ENCODE results near the gene TMEM183A. TPM values are rescaled to one million over a fixed set of nuclear protein-coding genes. Genes with fewer than 3 reads are reported as not detected.
A peak's percentile ranks its signal among the peaks of the same experiment; 100 is the strongest.

Gene TMEM183A
- total RNA-seq (2021; ENCODE audit: unreplicated experiment), result 64.7 TPM
- 45.5 and 47.6 TPM in 2 replicates for polyA plus RNA-seq (2012)
- percentile 89 among the genes with signal in this experiment for Bru-seq, nascent RNA
- BruChase-seq, experiment 1, labeled RNA remaining after a 6-hour chase, result percentile 89 among the genes with signal in this experiment
- percentile 80 among the genes with signal in this experiment for BruChase-seq, experiment 2, labeled RNA remaining after a 2-hour chase
- long read RNA-seq, transcript TMEM183A-201 (8 exons, 3,019 nt), result major isoform, 108 of 173 reads
- long read RNA-seq, partial matches to known transcripts, result 24 of 173 reads
- long read RNA-seq, other reads (novel, unspliced or antisense), result 41 of 173 reads

GRCh38 chr1:203006948-203007871 lies at the start of gene TMEM183A:
Gene TMEM183A, plus strand, starts transcription at chr1:203007374. Its CDS starts 92 bp downstream, at chr1:203007466.
- peak; percentile 90 for ATAC-seq
- CTCF ChIA-PET, result interaction anchor here (0.9 to 1.7 kb wide), 2 partner anchors 260 to 262 kb away, joined by 3 to 7 read pairs; no protein-coding TSS in a partner anchor
- RAD21 ChIA-PET (ENCODE audit: low non-redundant PET in 1 of 2, low total read pairs in 2 of 2, uncharacterized antibody in 2 of 2, unreplicated experiment in 2 of 2), result interaction anchor here in 1 of 2 experiments (0.7 kb wide), 1 partner anchor 98 kb away, joined by 7 read pairs; no protein-coding TSS in a partner anchor
- H3K4me1 ChIP-seq (ENCODE audit: control insufficient read depth in 1 of 2, insufficient read depth in 2 of 2, low read length in 2 of 2), result peaks cover 11 to 18% of the 10 kb centered on the region in 2 experiments
- peaks cover 11 to 25% of the 10 kb centered on the region in 2 experiments for H3K36me3 ChIP-seq (ENCODE audit: control insufficient read depth in 1 of 2, insufficient read depth in 2 of 2, low read length in 2 of 2)
- H3K27me3 ChIP-seq (ENCODE audit: insufficient read depth, low read length), result no peaks in the 10 kb centered on the region
- H2AFZ ChIP-seq (ENCODE audit: low read depth, low read length, poor library complexity, severe bottlenecking), result no peak within 1 kb of the TSS
- H4K20me1 ChIP-seq (ENCODE audit: insufficient read depth), result no peaks in the 10 kb centered on the region
- POLR2A ChIA-PET, result interaction anchor here (0.9 to 1.5 kb wide), 7 partner anchors 9 to 264 kb away, joined by 3 to 7 read pairs (median 5); partner anchors contain the start of gene PPFIA4
- H3K9ac ChIP-seq (ENCODE audit: low read length), result peak within 1 kb of the TSS; percentile 86
- peak within 1 kb of the TSS; percentile 82 for H3K27ac ChIP-seq (ENCODE audit: low read depth, low read length)
- H3K9me2 ChIP-seq (ENCODE audit: insufficient read depth), result no peaks in the 10 kb centered on the region
- peak; percentile 95 for DNase-seq (ENCODE audit: low read depth, low spot score)
- BruUV-seq (replicated peaks), result no TSS peak
- no peaks in the 10 kb centered on the region for H3K9me3 ChIP-seq (ENCODE audit: control insufficient read depth in 1 of 2, insufficient read depth in 1 of 2, low read depth in 1 of 2, low read length in 2 of 2)
- peak within 1 kb of the TSS; percentile 87 to 97 for H3K4me3 ChIP-seq (replicated peaks in 1 of 2; ENCODE audit: low read depth in 1 of 2, low read length in 2 of 2)
- TF ChIP-seq POLR2AphosphoS5 (IDR thresholded peaks at IDR 0.05; ENCODE audit: low read depth, low read length) (peak; percentile 99), REST (IDR thresholded peaks at IDR 0.05; ENCODE audit: low read depth) (no peak), POLR2A (IDR thresholded peaks at IDR 0.05; ENCODE audit: borderline replicate concordance, extremely low read depth, insufficient read depth, insufficient read length) (peak; percentile 91), CEBPB (IDR thresholded peaks at IDR 0.05; ENCODE audit: low read depth) (no peak), ATF3 (IDR thresholded peaks at IDR 0.05) (no peak), SIN3A (IDR thresholded peaks at IDR 0.05; ENCODE audit: low read depth) (peak; percentile 98), SRF (IDR thresholded peaks at IDR 0.05; ENCODE audit: low read depth) (peak; percentile 75; the same call in 1 of the 2 replicates), ZBTB33 (IDR thresholded peaks at IDR 0.05; ENCODE audit: extremely low read depth, insufficient replicate concordance, low read length) (peak; percentile 95), EZH2phosphoT487 (IDR thresholded peaks at IDR 0.05; ENCODE audit: borderline replicate concordance) (no peak), EZH2 (IDR thresholded peaks at IDR 0.05) (no peak), TCF7L2 (IDR thresholded peaks at IDR 0.05; ENCODE audit: borderline replicate concordance, extremely low read depth, insufficient read depth, insufficient read length) (no peak), MAX (IDR thresholded peaks at IDR 0.05) (peak; percentile 89), YY1 (IDR thresholded peaks at IDR 0.05; ENCODE audit: extremely low read depth, insufficient replicate concordance, low read depth, low read length) (peak; percentile 78), ZFX (IDR thresholded peaks at IDR 0.05) (peak; percentile 80), SP1 (IDR thresholded peaks at IDR 0.05; ENCODE audit: low read depth) (peak; percentile 97), EGR1 (IDR thresholded peaks at IDR 0.05; ENCODE audit: low read depth) (no peak)
- intact Hi-C loops (cut with micrococcal nuclease), result no loop called here
- peaks cover 48% of the 10 kb centered on the region for H3K79me2 ChIP-seq (ENCODE audit: insufficient read depth, low read length)
- peak within 1 kb of the TSS; percentile 81 for H3K4me2 ChIP-seq (ENCODE audit: low read length)
